AG09309 (cell line): ENCODE results near the gene ELMO1.

ENCODE experiments used
- DNase-seq: peaks from one replicate; pipeline ENCODE4 v3.0.0-alpha.2; 2010; ENCODE audit warnings: low read depth
- H3K4me3 ChIP-seq: 2 replicates; pipeline ENCODE4 v1.5.1; 2011; ENCODE audit warnings: mild to moderate bottlenecking, low read depth, low read length, moderate library complexity; ENCODE audit not compliant: control insufficient read depth
- CTCF ChIP-seq: IDR thresholded peaks from 2 replicates; pipeline ENCODE4 v1.5.1; 2011; ENCODE audit warnings: mild to moderate bottlenecking, low read depth, low read length, inconsistent platforms; ENCODE audit not compliant: insufficient read depth, control insufficient read depth; ENCODE audit errors: missing control alignments

ELMO1 gene

GRCh38 chr7:37393476-37393875 lies 55.2 kb downstream of the ELMO1 start:
- no peak overlapping the region for H3K4me3 ChIP-seq
- no peak for TF ChIP-seq CTCF
- no peak for DNase-seq

GRCh38 chr7:37392673-37393017 lies 56.0 kb downstream of the ELMO1 start:
- no peak for TF ChIP-seq CTCF
- no peak for DNase-seq
- H3K4me3 ChIP-seq = no peak overlapping the region

GRCh38 chr7:37391791-37392672 lies 56.6 kb downstream of the ELMO1 start:
- no peak overlapping the region for H3K4me3 ChIP-seq
- TF ChIP-seq CTCF = no peak
- no peak for DNase-seq

- H3K4me3 ChIP-seq = no peak overlapping the region
- DNase-seq = no peak
- no peak for TF ChIP-seq CTCF
These were observed 58.5 kb downstream of the ELMO1 start for GRCh38 chr7:37390114-37390513.

GRCh38 chr7:37388811-37389210 lies 59.9 kb downstream of the ELMO1 start:
- no peak overlapping the region for H3K4me3 ChIP-seq
- DNase-seq = no peak
- TF ChIP-seq CTCF = no peak

GRCh38 chr7:37385787-37386186 lies 62.9 kb downstream of the ELMO1 start:
- no peak for DNase-seq
- no peak overlapping the region for H3K4me3 ChIP-seq
- no peak for TF ChIP-seq CTCF
